ENCODE data around the gene GRM4. TPM values are rescaled to one million over a fixed set of nuclear protein-coding genes. Genes with fewer than 3 reads are reported as not detected.

GRM4 gene
- polyA plus RNA-seq, 4 donors: 0.07 to 0.09 TPM; not detected in 2

DNA sequence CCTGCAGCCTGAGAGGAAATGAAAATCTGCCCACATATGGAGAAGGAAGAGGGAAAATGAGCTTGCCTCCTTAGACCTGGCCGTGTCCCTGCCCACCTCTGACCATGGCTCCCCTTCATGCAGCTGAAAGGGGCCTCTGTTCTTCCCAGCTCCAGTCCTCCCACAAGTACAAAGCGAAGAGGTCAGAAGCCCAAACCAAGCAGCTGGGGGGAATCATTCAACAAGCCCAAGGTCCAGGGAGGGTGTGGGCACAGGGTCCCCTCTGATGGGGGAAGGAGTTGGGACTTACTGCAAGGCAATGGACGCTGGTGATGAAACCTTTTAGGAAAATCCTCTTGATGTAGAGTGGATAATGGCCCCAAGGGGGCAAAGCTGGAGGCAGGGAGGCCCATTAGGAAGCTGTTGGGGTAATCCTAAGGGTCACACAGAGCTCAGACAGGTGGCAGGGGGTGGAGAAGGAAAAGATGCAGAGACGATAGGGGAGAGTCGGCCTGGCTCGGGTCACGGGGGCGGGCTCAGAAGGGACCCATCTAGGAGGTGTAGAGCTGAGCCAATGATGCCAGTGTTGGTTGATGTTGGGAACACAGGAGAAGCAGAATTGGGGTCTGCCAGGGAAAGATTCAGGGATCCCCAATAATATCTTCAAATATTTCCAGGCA lies 16.1 kb upstream of the GRM4 start:
- 72 to 79% (median 78%) methylated on average over 8 of the region's 8 CpGs for WGBS, 3 donors
- no peak for FAIRE-seq
- H3K9me3 ChIP-seq (ENCODE audit: control insufficient read depth in 2 of 2, insufficient read depth in 1 of 2, low read depth in 1 of 2, low read length in 1 of 2): peaks cover 0 to 18% of the 10 kb centered on the region in 2 donors
- H3K4me1 ChIP-seq (ENCODE audit: control insufficient read depth in 3 of 3, insufficient read depth in 2 of 3, low read depth in 1 of 3, low read length in 2 of 3): no peaks in the 10 kb centered on the region
- no peaks in the 10 kb centered on the region for H3K36me3 ChIP-seq (ENCODE audit: control insufficient read depth in 3 of 3, insufficient read depth in 2 of 3, low read depth in 1 of 3, low read length in 3 of 3)
- peaks cover 0 to 7% (median 0%) of the 10 kb centered on the region in 3 donors for H3K27me3 ChIP-seq (ENCODE audit: control insufficient read depth in 3 of 3, insufficient read depth in 3 of 3, low read length in 3 of 3)
- H3K27ac ChIP-seq (ENCODE audit: low read depth in 1 of 3, low read length in 2 of 3): no peak overlapping the region
- H3K4me3 ChIP-seq (ENCODE audit: low read depth in 1 of 3, low read length in 3 of 3): no peak overlapping the region
- DNase-seq: no peak

GRCh38 chr6:34159844-34160243 lies 14.0 kb upstream of the GRM4 start:
- Histone ChIP-seq H3K36me3 (ENCODE audit: control insufficient read depth in 3 of 3, insufficient read depth in 2 of 3, low read depth in 1 of 3, low read length in 3 of 3) (no peaks in the 10 kb centered on the region), H3K27ac (ENCODE audit: low read depth in 1 of 3, low read length in 2 of 3) (no peak overlapping the region), H3K4me3 (ENCODE audit: low read depth in 1 of 3, low read length in 3 of 3) (no peak overlapping the region), H3K9me3 (ENCODE audit: control insufficient read depth in 2 of 2, insufficient read depth in 1 of 2, low read depth in 1 of 2, low read length in 1 of 2) (peaks cover 0 to 18% of the 10 kb centered on the region in 2 donors), H3K27me3 (ENCODE audit: control insufficient read depth in 3 of 3, insufficient read depth in 3 of 3, low read length in 3 of 3) (peaks cover 0 to 18% (median 0%) of the 10 kb centered on the region in 3 donors), H3K4me1 (ENCODE audit: control insufficient read depth in 3 of 3, insufficient read depth in 2 of 3, low read depth in 1 of 3, low read length in 2 of 3) (no peaks in the 10 kb centered on the region)
- DNase-seq (no peak), FAIRE-seq (no peak)

DNA sequence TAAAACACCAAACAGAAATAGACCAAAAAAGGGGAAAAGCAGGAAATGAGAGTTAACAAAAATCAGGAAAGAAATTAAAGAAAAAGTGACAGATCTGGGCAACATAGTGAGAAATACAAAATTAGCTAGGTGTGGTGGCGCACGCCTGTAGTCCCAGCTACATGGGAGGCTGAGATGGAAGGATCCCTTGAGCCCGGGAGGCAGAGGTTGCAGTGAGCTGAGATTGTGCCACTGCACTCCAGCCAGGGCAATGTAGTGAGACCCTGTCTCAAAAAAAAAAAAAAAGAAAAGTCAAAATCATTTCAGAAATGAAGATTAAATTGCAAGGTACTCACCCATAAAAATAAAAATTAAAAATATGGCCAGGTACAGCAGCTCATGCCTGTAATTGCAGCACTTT lies 13.0 kb upstream of the GRM4 start:
- H3K4me1 ChIP-seq (ENCODE audit: control insufficient read depth in 3 of 3, insufficient read depth in 2 of 3, low read depth in 1 of 3, low read length in 2 of 3): peaks cover 0 to 5% (median 0%) of the 10 kb centered on the region in 3 donors
- 91 to 96% (median 94%) methylated on average over 3 of the region's 3 CpGs for WGBS, 3 donors
- H3K36me3 ChIP-seq (ENCODE audit: control insufficient read depth in 3 of 3, insufficient read depth in 2 of 3, low read depth in 1 of 3, low read length in 3 of 3): no peaks in the 10 kb centered on the region
- H3K9me3 ChIP-seq (ENCODE audit: control insufficient read depth in 2 of 2, insufficient read depth in 1 of 2, low read depth in 1 of 2, low read length in 1 of 2): peaks cover 0 to 18% of the 10 kb centered on the region in 2 donors
- DNase-seq (no peak), FAIRE-seq (no peak)
- H3K27ac ChIP-seq (ENCODE audit: low read depth in 1 of 3, low read length in 2 of 3): no peak overlapping the region
- peaks cover 0 to 28% (median 8%) of the 10 kb centered on the region in 3 donors for H3K27me3 ChIP-seq (ENCODE audit: control insufficient read depth in 3 of 3, insufficient read depth in 3 of 3, low read length in 3 of 3)
- no peak overlapping the region for H3K4me3 ChIP-seq (ENCODE audit: low read depth in 1 of 3, low read length in 3 of 3)

- Histone ChIP-seq H3K9me3 (ENCODE audit: control insufficient read depth in 2 of 2, insufficient read depth in 1 of 2, low read depth in 1 of 2, low read length in 1 of 2) (peaks cover 0 to 18% of the 10 kb centered on the region in 2 donors), H3K4me3 (ENCODE audit: low read depth in 1 of 3, low read length in 3 of 3) (no peak overlapping the region), H3K4me1 (ENCODE audit: control insufficient read depth in 3 of 3, insufficient read depth in 2 of 3, low read depth in 1 of 3, low read length in 2 of 3) (peaks cover 0 to 5% (median 0%) of the 10 kb centered on the region in 3 donors), H3K36me3 (ENCODE audit: control insufficient read depth in 3 of 3, insufficient read depth in 2 of 3, low read depth in 1 of 3, low read length in 3 of 3) (no peaks in the 10 kb centered on the region), H3K27me3 (ENCODE audit: control insufficient read depth in 3 of 3, insufficient read depth in 3 of 3, low read length in 3 of 3) (peaks cover 0 to 36% (median 9%) of the 10 kb centered on the region in 3 donors), H3K27ac (ENCODE audit: low read depth in 1 of 3, low read length in 2 of 3) (no peak overlapping the region)
- FAIRE-seq (no peak), DNase-seq (no peak)
- WGBS, 3 donors: 65 to 79% (median 69%) methylated on average over 6 of the region's 6 CpGs
These were observed 12.0 kb upstream of the GRM4 start for GRCh38 chr6:34157851-34158250.

GRCh38 chr6:34157236-34157830 lies 11.4 kb upstream of the GRM4 start:
- Histone ChIP-seq H3K9me3 (ENCODE audit: control insufficient read depth in 2 of 2, insufficient read depth in 1 of 2, low read depth in 1 of 2, low read length in 1 of 2) (peaks cover 0 to 18% of the 10 kb centered on the region in 2 donors), H3K4me3 (ENCODE audit: low read depth in 1 of 3, low read length in 3 of 3) (no peak overlapping the region), H3K4me1 (ENCODE audit: control insufficient read depth in 3 of 3, insufficient read depth in 2 of 3, low read depth in 1 of 3, low read length in 2 of 3) (peaks cover 0 to 5% (median 0%) of the 10 kb centered on the region in 3 donors), H3K27me3 (ENCODE audit: control insufficient read depth in 3 of 3, insufficient read depth in 3 of 3, low read length in 3 of 3) (peaks cover 0 to 40% (median 9%) of the 10 kb centered on the region in 3 donors), H3K27ac (ENCODE audit: low read depth in 1 of 3, low read length in 2 of 3) (no peak overlapping the region), H3K36me3 (ENCODE audit: control insufficient read depth in 3 of 3, insufficient read depth in 2 of 3, low read depth in 1 of 3, low read length in 3 of 3) (no peaks in the 10 kb centered on the region)
- WGBS, 3 donors: 66% methylated on average over 10 of the region's 10 CpGs
- DNase-seq (no peak), FAIRE-seq (no peak)

GRCh38 chr6:34155471-34156300 lies 9.8 kb upstream of the GRM4 start:
- Histone ChIP-seq H3K27me3 (ENCODE audit: control insufficient read depth in 3 of 3, insufficient read depth in 3 of 3, low read length in 3 of 3) (peaks cover 0 to 55% (median 13%) of the 10 kb centered on the region in 3 donors), H3K4me3 (ENCODE audit: low read depth in 1 of 3, low read length in 3 of 3) (no peak overlapping the region), H3K4me1 (ENCODE audit: control insufficient read depth in 3 of 3, insufficient read depth in 2 of 3, low read depth in 1 of 3, low read length in 2 of 3) (peaks cover 0 to 5% (median 0%) of the 10 kb centered on the region in 3 donors), H3K9me3 (ENCODE audit: control insufficient read depth in 2 of 2, insufficient read depth in 1 of 2, low read depth in 1 of 2, low read length in 1 of 2) (peaks cover 0 to 18% of the 10 kb centered on the region in 2 donors), H3K36me3 (ENCODE audit: control insufficient read depth in 3 of 3, insufficient read depth in 2 of 3, low read depth in 1 of 3, low read length in 3 of 3) (no peaks in the 10 kb centered on the region), H3K27ac (ENCODE audit: low read depth in 1 of 3, low read length in 2 of 3) (no peak overlapping the region)
- DNase-seq: no peak
- no peak for FAIRE-seq
- 75 to 86% (median 80%) methylated on average over 24 of the region's 24 CpGs for WGBS, 3 donors

GRCh38 chr6:34154668-34155447 lies 9.0 kb upstream of the GRM4 start:
- no peaks in the 10 kb centered on the region for H3K36me3 ChIP-seq (ENCODE audit: control insufficient read depth in 3 of 3, insufficient read depth in 2 of 3, low read depth in 1 of 3, low read length in 3 of 3)
- no peak overlapping the region for H3K27ac ChIP-seq (ENCODE audit: low read depth in 1 of 3, low read length in 2 of 3)
- WGBS, 3 donors: 6 to 9% (median 8%) methylated on average over 51 to 61 of the region's 61 CpGs
- DNase-seq (peak; percentile 18 to 55), FAIRE-seq (no peak)
- H3K9me3 ChIP-seq (ENCODE audit: control insufficient read depth in 2 of 2, insufficient read depth in 1 of 2, low read depth in 1 of 2, low read length in 1 of 2): peaks cover 0 to 11% of the 10 kb centered on the region in 2 donors
- peaks cover 0 to 63% (median 15%) of the 10 kb centered on the region in 3 donors for H3K27me3 ChIP-seq (ENCODE audit: control insufficient read depth in 3 of 3, insufficient read depth in 3 of 3, low read length in 3 of 3)
- H3K4me3 ChIP-seq (ENCODE audit: low read depth in 1 of 3, low read length in 3 of 3): peak overlapping the region in 1 of 3 donors; percentile 17
- peaks cover 0 to 5% (median 0%) of the 10 kb centered on the region in 3 donors for H3K4me1 ChIP-seq (ENCODE audit: control insufficient read depth in 3 of 3, insufficient read depth in 2 of 3, low read depth in 1 of 3, low read length in 2 of 3)

Data from small intestine (tissue), 7 donors.